Activated naive CD4-positive, alpha-beta T cell treated with anti-CD3 and anti-CD28 coated beads, Interleukin-2, amount 50 U/mL, for 72 hours (primary cell): ENCODE results near the gene DNM3. TPM values are rescaled to one million over a fixed set of nuclear protein-coding genes. Genes with fewer than 3 reads are reported as not detected.
A peak's percentile ranks its signal among the peaks of the same experiment; 100 is the strongest.

Source experiments
- ATAC-seq, 2 donors: fragments of 150-1000 bp; cut with Tn5 transposase; 2 replicates each; pipeline ENCODE4 v1.10.0; 2021; ENCODE audit warnings: mild to moderate bottlenecking in 2 of 2, moderate library complexity in 2 of 2
- DNase-seq, 2 donors: peaks; one replicate each; pipeline ENCODE4 v3.0.0; 2021 to 2022; ENCODE audit warnings: low spot score in 2 of 2
- H3K27ac Mint-ChIP-seq, 2 donors: one replicate each; pipeline ENCODE4 v1.8.0; 2022; ENCODE audit warnings: mild to moderate bottlenecking in 2 of 2, mixed read lengths in 2 of 2
- H3K36me3 Mint-ChIP-seq, 2 donors: one replicate each; pipeline ENCODE4 v1.8.0; 2022; ENCODE audit warnings: mixed read lengths in 2 of 2
- H3K9me3 Mint-ChIP-seq, 2 donors: one replicate each; pipeline ENCODE4 v1.8.0; 2022; ENCODE audit warnings: mixed read lengths in 2 of 2
- total RNA-seq, 2 donors: library from RNA; stranded (reverse); gene quantifications; one replicate each; pipeline ENCODE4 v1.2.3, GENCODE V29; 2022

Gene DNM3
- total RNA-seq, 2 donors from 2014 or later, result 2.6 to 4.5 TPM

GRCh38 chr1:172241540-172241939 is 400.2 kb downstream of the DNM3 start:
- H3K9me3 Mint-ChIP-seq, result peaks cover 6% of the 10 kb centered on the region in 2 donors
- no peaks in the 10 kb centered on the region for H3K36me3 Mint-ChIP-seq
- no peak overlapping the region for H3K27ac Mint-ChIP-seq
- ATAC-seq, result no peak
- DNase-seq, result no peak

DNA sequence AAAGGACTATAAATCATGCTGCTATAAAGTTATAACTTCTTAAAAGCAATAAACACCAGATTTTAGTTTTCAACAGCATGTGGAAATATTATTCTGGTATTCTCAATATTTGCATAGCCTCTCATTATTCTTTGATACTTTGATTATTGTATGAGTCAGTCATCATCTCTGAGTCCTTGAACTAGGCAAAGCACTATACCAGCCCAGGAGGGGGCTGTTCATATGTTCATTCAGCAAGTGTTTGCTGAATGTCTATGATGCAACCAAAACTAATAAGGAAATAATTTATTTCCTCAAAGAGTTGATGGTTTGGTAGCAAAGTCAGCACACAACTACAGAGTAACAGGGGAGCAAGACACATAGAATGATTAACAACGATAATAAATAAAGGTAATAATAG is 403.6 kb downstream of the DNM3 start:
- H3K36me3 Mint-ChIP-seq, result no peaks in the 10 kb centered on the region
- ATAC-seq, result no peak
- no peak for DNase-seq
- H3K9me3 Mint-ChIP-seq, result peaks cover 6% of the 10 kb centered on the region in 2 donors
- no peak overlapping the region for H3K27ac Mint-ChIP-seq

GRCh38 chr1:172245788-172246187 is 404.5 kb downstream of the DNM3 start:
- no peak for ATAC-seq
- H3K36me3 Mint-ChIP-seq, result no peaks in the 10 kb centered on the region
- DNase-seq, result no peak
- no peak overlapping the region for H3K27ac Mint-ChIP-seq
- peaks cover 6% of the 10 kb centered on the region in 2 donors for H3K9me3 Mint-ChIP-seq

DNA sequence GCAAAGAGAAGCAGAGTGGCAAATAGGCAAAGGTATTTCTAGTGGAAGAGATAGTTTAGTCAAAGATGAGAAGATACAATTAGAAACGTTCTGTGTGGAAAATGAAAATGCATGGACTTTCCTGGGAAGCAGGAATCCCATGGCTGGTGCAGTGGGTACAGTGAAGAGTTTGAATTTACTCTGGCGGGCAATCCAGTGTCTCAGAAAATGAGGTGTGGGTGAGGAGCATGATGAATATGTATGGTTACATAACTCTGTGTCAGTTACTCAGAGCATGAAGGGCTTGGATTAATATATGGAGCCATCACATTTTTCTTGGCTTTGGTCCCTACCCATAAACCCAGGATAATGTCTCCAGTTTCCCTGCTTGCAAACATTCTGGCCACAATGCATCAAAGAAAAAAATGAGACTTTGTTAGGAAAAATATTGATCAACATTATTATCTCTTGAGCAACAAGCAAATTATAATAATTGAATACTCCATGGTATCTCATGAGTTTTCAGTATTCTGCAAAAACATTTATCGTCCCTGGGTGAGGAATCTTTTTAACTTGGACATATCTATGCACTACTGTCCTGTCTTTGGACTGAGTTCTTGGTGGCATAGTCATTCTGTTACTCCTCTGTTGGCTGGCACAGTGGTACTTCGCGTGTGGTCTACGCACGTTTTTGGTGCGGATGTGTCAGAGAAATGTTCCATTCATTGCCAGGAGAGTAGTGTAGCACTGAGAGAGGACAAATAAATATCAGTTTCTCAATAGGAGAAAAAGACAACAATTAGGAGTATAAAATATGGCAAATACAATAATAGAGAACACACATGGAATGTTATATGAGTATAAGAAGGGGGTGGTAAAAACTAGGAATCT is 405.5 kb downstream of the DNM3 start:
- no peaks in the 10 kb centered on the region for H3K36me3 Mint-ChIP-seq
- DNase-seq (no peak), ATAC-seq (no peak)

DNA sequence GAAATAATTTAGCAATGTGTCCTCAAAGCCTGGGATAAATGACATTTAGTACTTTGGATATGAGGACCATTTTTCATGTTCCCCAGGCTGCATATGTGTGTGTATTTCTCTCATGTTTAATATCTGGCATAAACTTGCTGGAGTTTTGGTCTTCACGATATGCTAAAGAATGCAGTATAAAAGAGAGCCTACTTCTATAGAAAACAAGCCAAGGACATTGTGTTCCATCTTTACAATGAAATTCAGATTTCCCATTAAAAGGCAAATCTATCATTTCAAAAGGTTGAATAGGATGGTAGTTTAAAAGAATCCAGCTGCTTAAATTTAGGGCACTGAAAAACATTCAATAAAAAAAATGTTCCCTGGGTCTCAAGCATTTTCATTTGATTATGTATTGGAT is 410.2 kb downstream of the DNM3 start:
- no peak for DNase-seq
- ATAC-seq, result no peak
- H3K36me3 Mint-ChIP-seq, result peaks cover 0 to 14% of the 10 kb centered on the region in 2 donors
- peaks cover 0 to 7% of the 10 kb centered on the region in 2 donors for H3K9me3 Mint-ChIP-seq
- no peak overlapping the region for H3K27ac Mint-ChIP-seq

More for the DNA sequence above, 405.5 kb downstream of the DNM3 start:
- no peak overlapping the region for H3K27ac Mint-ChIP-seq
- H3K9me3 Mint-ChIP-seq, result peaks cover 6% of the 10 kb centered on the region in 2 donors

DNA sequence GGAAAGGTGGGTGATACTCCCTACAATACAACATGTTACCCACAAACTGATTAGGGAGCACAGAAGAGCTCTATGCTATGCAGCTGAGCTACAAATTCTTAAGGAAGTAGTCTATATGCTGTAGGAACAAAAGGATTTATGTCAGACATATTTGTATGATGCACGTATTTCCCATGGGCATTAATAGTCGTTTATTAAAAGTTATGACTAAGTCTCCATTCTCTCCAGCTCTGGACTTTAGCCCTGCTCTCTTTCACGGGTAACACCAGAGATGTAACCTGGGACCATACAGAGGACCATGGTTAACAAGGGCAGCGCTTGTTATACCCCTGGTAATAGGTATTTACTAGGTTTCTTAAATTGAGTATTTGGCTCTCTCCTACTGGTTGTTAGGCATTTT is 411.0 kb downstream of the DNM3 start:
- ATAC-seq (no peak), DNase-seq (no peak)
- Mint-ChIP-seq H3K9me3 (peaks cover 0 to 7% of the 10 kb centered on the region in 2 donors), H3K36me3 (peaks cover 0 to 14% of the 10 kb centered on the region in 2 donors), H3K27ac (no peak overlapping the region)

- peaks cover 0 to 8% of the 10 kb centered on the region in 2 donors for H3K9me3 Mint-ChIP-seq
- H3K36me3 Mint-ChIP-seq, result peaks cover 0 to 14% of the 10 kb centered on the region in 2 donors
- H3K27ac Mint-ChIP-seq, result no peak overlapping the region
- ATAC-seq (no peak), DNase-seq (no peak)
These were observed 411.7 kb downstream of the DNM3 start for GRCh38 chr1:172252958-172253357.

DNA sequence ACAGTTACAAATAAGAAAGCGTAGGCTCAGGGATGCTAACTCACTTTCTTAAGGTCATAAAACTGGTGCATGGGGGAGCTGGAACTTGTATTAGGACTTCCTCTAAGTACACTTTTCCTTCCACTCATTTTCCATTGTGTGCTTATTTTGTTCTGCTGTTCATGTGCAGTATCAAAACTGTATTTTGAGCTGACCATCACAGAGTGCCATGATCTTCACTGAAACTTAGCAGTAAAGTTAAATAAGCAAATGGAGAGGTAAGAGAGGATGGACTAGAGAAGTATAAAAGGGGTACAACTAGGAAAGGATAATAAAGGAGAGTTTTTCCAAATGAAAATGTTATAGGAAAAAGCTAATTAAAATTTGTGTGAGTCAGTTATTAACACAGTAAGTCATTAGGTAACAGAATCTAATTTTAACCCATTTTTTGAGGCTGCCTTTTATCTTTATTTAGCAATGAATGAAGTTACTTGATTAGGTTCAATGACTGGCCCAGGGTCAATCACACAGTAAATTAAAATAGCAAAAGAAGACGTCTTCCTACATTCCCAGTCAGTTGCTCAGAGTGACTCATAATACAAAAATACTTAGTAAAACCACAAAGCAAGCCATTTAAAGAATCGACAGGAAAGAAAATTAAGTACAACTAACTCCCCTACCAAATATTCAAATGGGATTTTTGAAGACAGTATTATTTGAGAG is 413.4 kb downstream of the DNM3 start:
- peaks cover 0 to 22% of the 10 kb centered on the region in 2 donors for H3K36me3 Mint-ChIP-seq
- peak overlapping the region in 1 of 2 donors; percentile 4 for H3K27ac Mint-ChIP-seq
- no peak for DNase-seq
- peaks cover 0 to 24% of the 10 kb centered on the region in 2 donors for H3K9me3 Mint-ChIP-seq
- peak; percentile 40 to 52 for ATAC-seq

- H3K27ac Mint-ChIP-seq, result peak overlapping the region in 1 of 2 donors; percentile 4
These were observed 413.9 kb downstream of the DNM3 start for GRCh38 chr1:172255223-172255560.

DNA sequence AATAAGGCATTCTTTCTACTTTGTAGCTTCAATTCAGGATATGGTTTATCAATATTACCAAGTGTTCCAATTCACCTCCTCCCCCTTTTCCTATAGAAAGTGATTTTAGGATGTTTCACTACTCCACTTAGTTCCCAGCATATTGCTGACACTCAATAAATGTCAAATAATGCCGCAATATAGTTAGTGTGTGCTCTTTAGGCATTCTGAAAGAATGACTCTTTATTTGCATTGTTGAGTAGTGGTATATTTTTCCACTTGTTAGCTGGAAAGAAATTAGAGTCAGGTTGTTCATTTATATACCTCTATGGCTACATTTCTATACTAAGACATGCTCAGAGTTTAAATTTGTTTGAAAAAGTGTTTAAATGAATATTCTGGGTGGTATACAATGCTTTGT is 424.6 kb downstream of the DNM3 start:
- Mint-ChIP-seq H3K9me3 (peaks cover 5 to 10% of the 10 kb centered on the region in 2 donors), H3K36me3 (peaks cover 7 to 8% of the 10 kb centered on the region in 2 donors), H3K27ac (no peak overlapping the region)
- ATAC-seq (peak in 1 of 2 donors; percentile 5), DNase-seq (no peak)

More at GRCh38 chr1:172255223-172255560, 413.9 kb downstream of the DNM3 start:
- peaks cover 0 to 27% of the 10 kb centered on the region in 2 donors for H3K36me3 Mint-ChIP-seq
- peaks cover 0 to 29% of the 10 kb centered on the region in 2 donors for H3K9me3 Mint-ChIP-seq
- no peak for DNase-seq
- peak; percentile 28 to 67 for ATAC-seq

DNA sequence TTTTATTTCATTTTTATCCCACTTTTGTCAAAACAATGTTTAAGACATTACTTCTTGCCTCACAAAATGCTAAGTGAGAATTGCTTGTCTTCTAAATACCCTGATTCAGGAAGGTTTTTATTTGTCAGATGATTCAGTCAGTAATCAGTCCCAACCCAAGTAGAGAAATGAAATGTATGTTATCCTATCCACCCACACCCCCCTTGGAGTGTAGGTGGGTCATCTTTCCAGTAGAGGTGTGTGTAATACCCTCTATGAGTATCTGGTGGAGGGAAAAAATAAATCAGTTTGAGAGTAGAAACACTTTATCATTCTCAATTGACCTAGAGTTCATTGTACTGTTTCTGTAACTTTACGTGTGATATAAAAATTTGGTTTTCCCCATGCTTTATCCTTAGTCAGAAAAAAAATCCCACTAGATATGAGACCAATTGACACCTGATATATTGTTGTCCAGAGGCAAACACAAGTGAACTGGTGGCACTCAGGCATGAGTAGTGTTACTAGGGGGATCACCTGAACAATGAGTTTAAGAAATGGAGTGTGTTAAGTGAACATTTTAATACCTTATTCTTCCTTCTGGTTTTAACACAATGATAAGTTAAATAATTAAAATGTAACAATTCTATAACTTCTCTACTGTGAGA is 425.4 kb downstream of the DNM3 start:
- H3K9me3 Mint-ChIP-seq, result peaks cover 0 to 5% of the 10 kb centered on the region in 2 donors
- H3K27ac Mint-ChIP-seq, result peak overlapping the region in 1 of 2 donors; percentile 26
- H3K36me3 Mint-ChIP-seq, result peaks cover 0 to under 1% of the 10 kb centered on the region in 2 donors
- DNase-seq, result no peak
- peak; percentile 70 to 71 for ATAC-seq

DNA sequence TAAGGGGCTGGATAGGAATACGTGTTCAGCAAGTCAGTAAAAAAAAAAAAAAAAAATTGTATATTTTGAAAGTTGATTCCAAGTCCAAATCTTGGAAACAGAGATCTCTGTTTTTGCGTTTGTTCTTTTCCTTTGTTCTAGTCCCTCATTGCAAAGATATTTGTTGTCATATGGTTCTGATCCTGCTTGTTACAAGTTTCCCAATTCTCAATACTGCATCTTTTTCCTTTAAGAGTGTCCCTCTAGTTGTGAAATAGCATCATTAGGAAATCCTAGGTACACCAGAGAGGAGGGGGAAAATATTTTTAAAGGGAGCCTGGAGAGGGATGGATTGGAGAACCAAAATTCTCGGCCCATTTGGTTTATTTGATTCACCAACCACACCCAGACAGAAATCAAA is 426.9 kb downstream of the DNM3 start:
- Mint-ChIP-seq H3K9me3 (no peaks in the 10 kb centered on the region), H3K36me3 (no peaks in the 10 kb centered on the region)
- ATAC-seq, result no peak

DNA sequence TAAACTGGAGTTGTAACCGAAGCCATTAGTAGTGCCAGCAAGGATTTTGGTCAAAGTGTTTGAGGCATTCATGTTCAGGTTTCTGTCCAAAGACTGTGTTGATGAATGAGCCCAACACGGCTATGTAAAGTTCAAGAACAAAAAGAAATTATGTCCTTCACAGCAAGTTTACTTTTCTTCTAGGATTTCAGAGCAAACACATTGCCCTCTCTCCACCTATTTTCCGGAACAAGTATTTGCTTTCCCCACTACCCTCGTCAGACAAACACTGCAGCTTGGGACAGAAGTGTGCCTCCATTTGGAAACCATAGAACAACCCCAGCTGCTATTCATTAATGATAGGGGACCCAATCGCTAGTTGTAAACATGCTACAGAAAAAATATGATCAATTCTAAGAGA is 427.8 kb downstream of the DNM3 start:
- no peak overlapping the region for H3K27ac Mint-ChIP-seq

More for the DNA sequence above, 426.9 kb downstream of the DNM3 start:
- H3K27ac Mint-ChIP-seq, result no peak overlapping the region
- DNase-seq, result no peak

GRCh38 chr1:172269644-172270043 is 428.3 kb downstream of the DNM3 start:
- DNase-seq (no peak), ATAC-seq (peak in 1 of 2 donors; percentile 18)
- Mint-ChIP-seq H3K9me3 (no peaks in the 10 kb centered on the region), H3K36me3 (no peaks in the 10 kb centered on the region), H3K27ac (no peak overlapping the region)

More for the DNA sequence above, 427.8 kb downstream of the DNM3 start:
- ATAC-seq (no peak), DNase-seq (no peak)
- Mint-ChIP-seq H3K9me3 (no peaks in the 10 kb centered on the region), H3K36me3 (no peaks in the 10 kb centered on the region)

DNA sequence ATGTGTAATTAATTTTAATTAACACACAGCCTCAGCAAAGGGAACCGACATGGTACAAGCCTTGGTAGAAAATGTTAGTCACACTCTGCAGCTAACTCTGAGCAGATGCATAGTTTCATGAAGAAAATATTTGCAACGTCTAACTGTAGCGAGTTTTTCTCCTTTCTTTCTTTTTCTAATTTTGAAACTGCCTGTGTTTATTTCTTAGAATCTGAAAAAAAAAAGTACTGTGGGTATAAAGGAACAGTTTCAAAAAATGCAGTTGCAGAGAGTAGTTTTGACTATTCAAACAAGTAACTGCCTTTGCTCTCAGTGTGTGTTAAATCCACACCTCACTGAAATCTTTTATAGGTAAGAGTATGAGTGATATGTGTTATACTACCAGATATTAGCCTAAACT is 429.3 kb downstream of the DNM3 start:
- no peak overlapping the region for H3K27ac Mint-ChIP-seq
- no peaks in the 10 kb centered on the region for H3K9me3 Mint-ChIP-seq
- DNase-seq (no peak), ATAC-seq (peak in 1 of 2 donors; percentile 78)
- H3K36me3 Mint-ChIP-seq, result no peaks in the 10 kb centered on the region

DNA sequence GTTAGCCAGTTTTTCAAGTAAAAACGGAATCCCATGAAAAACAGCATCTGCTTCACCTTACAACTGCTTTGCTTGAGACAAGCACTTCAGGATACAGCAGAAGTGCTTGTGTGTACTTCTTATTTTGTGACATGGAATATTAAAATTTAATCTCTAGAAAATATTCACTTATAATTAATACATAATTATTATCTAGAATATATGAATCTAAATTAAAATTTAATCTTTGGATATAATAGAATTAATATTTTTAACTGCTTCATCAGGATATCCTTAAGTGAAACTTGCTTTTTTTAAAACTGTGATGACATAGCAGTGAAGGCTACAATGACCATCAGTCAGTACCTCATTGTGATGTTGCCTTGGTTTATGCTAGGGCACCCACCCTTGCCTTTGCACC is 430.8 kb downstream of the DNM3 start:
- H3K36me3 Mint-ChIP-seq, result no peaks in the 10 kb centered on the region
- H3K9me3 Mint-ChIP-seq, result no peaks in the 10 kb centered on the region
- ATAC-seq, result no peak
- no peak for DNase-seq
- H3K27ac Mint-ChIP-seq, result no peak overlapping the region
